IMR-90 (cell line): Measurements from ENCODE around the gene WEE1. TPM values are rescaled to one million over a fixed set of nuclear protein-coding genes. Genes with fewer than 3 reads are reported as not detected.

ENCODE experiments used
- ATAC-seq: fragments of 200-7000 bp; cut with Tn5 transposase; 2 replicates; pipeline ENCODE4 v1.9.1; 2020; ENCODE audit warnings: low read depth, mild to moderate bottlenecking, moderate library complexity
- BruUV-seq: library from RNA; stranded (reverse); fragments of 400-500 nt; replicated peaks from 2 replicates; lab custom pipeline; 2021; lab: Mats Ljungman, UMichigan
- CTCF ChIA-PET: fragments of 300-600 bp; formaldehyde crosslinking; extraction: SDS; loops from one replicate; lab custom pipeline; 2021; ENCODE audit warnings: antibody characterized with exemption; lab: Yijun Ruan, JAX
- POLR2A ChIA-PET: fragments of 300-600 bp; sonication (Branson Sonifier 250); formaldehyde crosslinking; loops from one replicate; lab custom pipeline; 2022; ENCODE audit warnings: antibody characterized with exemption; ENCODE audit not compliant: unreplicated experiment; lab: Charles Lee
- DNase-seq: peaks from one replicate; pipeline ENCODE4 v3.0.0; 2013
- H2AFZ ChIP-seq: replicated peaks from 2 replicates; pipeline ENCODE3; 2013; ENCODE audit warnings: low read length, mild to moderate bottlenecking; ENCODE audit not compliant: poor library complexity
- H2AK5ac ChIP-seq: 2 replicates; pipeline ENCODE4 v1.6.1; 2013; ENCODE audit warnings: low read depth, low read length, inconsistent platforms
- H2AK9ac ChIP-seq: replicated peaks from 2 replicates; pipeline ENCODE3; 2013; ENCODE audit warnings: mild to moderate bottlenecking, low read depth, low read length, moderate library complexity; ENCODE audit not compliant: poor library complexity
- H2BK120ac ChIP-seq: 2 replicates; pipeline ENCODE4 v1.6.1; 2013; ENCODE audit warnings: low read depth, low read length, inconsistent platforms
- H2BK15ac ChIP-seq: 3 replicates; pipeline ENCODE4 v1.6.1; 2013; ENCODE audit warnings: low read depth, low read length, inconsistent platforms
- H2BK20ac ChIP-seq: 2 replicates; pipeline ENCODE4 v1.6.1; 2013; ENCODE audit warnings: low read depth, mild to moderate bottlenecking, inconsistent platforms, low read length, moderate library complexity
- H2BK5ac ChIP-seq: 2 replicates; pipeline ENCODE4 v1.6.1; 2013; ENCODE audit warnings: mild to moderate bottlenecking, low read depth, low read length, inconsistent platforms; ENCODE audit not compliant: poor library complexity, severe bottlenecking
- H3K14ac ChIP-seq: replicated peaks from 2 replicates; pipeline ENCODE4 v1.6.1; 2013; ENCODE audit warnings: low read depth, low read length, inconsistent platforms
- H3K18ac ChIP-seq: 2 replicates; pipeline ENCODE4 v1.6.1; 2013; ENCODE audit warnings: low read depth, low read length, control low read depth
- H3K23ac ChIP-seq: 2 replicates; pipeline ENCODE4 v1.6.1; 2013; ENCODE audit warnings: low read depth, low read length, inconsistent platforms
- H3K27ac ChIP-seq: 2 replicates; pipeline ENCODE4 v1.5.1; 2013; ENCODE audit warnings: mild to moderate bottlenecking, control low read depth, low read length; ENCODE audit not compliant: insufficient read depth
- H3K27me3 ChIP-seq: 2 replicates; pipeline ENCODE4 v1.6.1; 2013; ENCODE audit warnings: low read length; ENCODE audit not compliant: control insufficient read depth, insufficient read depth
- H3K36me3 ChIP-seq: 2 replicates; pipeline ENCODE4 v1.6.1; 2013; ENCODE audit warnings: low read length, mixed read lengths; ENCODE audit not compliant: control insufficient read depth, insufficient read depth
- H3K4ac ChIP-seq: 2 replicates; pipeline ENCODE4 v1.6.1; 2013; ENCODE audit warnings: low read depth, low read length, inconsistent platforms
- H3K4me1 ChIP-seq: 2 replicates; pipeline ENCODE4 v1.6.1; 2013; ENCODE audit warnings: low read length, mixed read lengths; ENCODE audit not compliant: control insufficient read depth, insufficient read depth
- H3K4me2 ChIP-seq: 2 replicates; pipeline ENCODE4 v1.6.1; 2013; ENCODE audit warnings: low read depth, mild to moderate bottlenecking, control low read depth, low read length, moderate library complexity
- H3K4me3 ChIP-seq: 2 replicates; pipeline ENCODE4 v1.5.1; 2013; ENCODE audit warnings: low read depth, mild to moderate bottlenecking, control low read depth, low read length, moderate library complexity; ENCODE audit not compliant: insufficient read depth
- H3K56ac ChIP-seq: 2 replicates; pipeline ENCODE4 v1.6.1; 2013; ENCODE audit warnings: low read length, inconsistent platforms; ENCODE audit not compliant: insufficient read depth; ENCODE audit errors: extremely low read depth
- H3K79me1 ChIP-seq, 2 experiments: 2 replicates each; pipeline ENCODE4 v1.6.1; 2013; ENCODE audit warnings: low read length in 2 of 2, inconsistent platforms in 1 of 2, low read depth in 1 of 2
- H3K9ac ChIP-seq: 2 replicates; pipeline ENCODE4 v1.6.1; 2013; ENCODE audit warnings: low read depth, low read length, control low read depth
- H3K9me1 ChIP-seq: 2 replicates; pipeline ENCODE4 v1.6.1; 2013; ENCODE audit warnings: low read length, inconsistent platforms; ENCODE audit not compliant: insufficient read depth
- H3K9me3 ChIP-seq: 2 replicates; pipeline ENCODE4 v1.6.1; 2013; ENCODE audit warnings: low read length; ENCODE audit not compliant: control insufficient read depth, insufficient read depth
- H4K20me1 ChIP-seq: 2 replicates; pipeline ENCODE4 v1.6.1; 2013; ENCODE audit warnings: low read length, inconsistent platforms; ENCODE audit not compliant: insufficient read depth
- H4K5ac ChIP-seq: 2 replicates; pipeline ENCODE4 v1.6.1; 2013; ENCODE audit warnings: mild to moderate bottlenecking, low read depth, low read length, control low read depth
- H4K8ac ChIP-seq, 2 experiments: 2 replicates each; pipeline ENCODE4 v1.6.1; 2013; ENCODE audit warnings: low read depth in 2 of 2, low read length in 2 of 2, control low read depth in 1 of 2, inconsistent platforms in 1 of 2
- H4K91ac ChIP-seq: 2 replicates; pipeline ENCODE4 v1.6.1; 2013; ENCODE audit warnings: low read depth, low read length, inconsistent platforms; ENCODE audit not compliant: insufficient read depth
- CEBPB ChIP-seq: IDR thresholded peaks from 2 replicates; pipeline ENCODE4 v1.6.1; 2012; ENCODE audit warnings: low read depth, low read length, improper control_type of control experiment
- ELK1 ChIP-seq: fragments of 150-350 bp; IDR thresholded peaks from 2 replicates; pipeline ENCODE4 v1.6.1; 2016; ENCODE audit warnings: low read depth, mild to moderate bottlenecking, low read length, moderate library complexity, borderline replicate concordance
- FOS ChIP-seq: fragments of 150-350 bp; IDR thresholded peaks from 2 replicates; pipeline ENCODE4 v1.6.1; 2016; ENCODE audit warnings: low read depth, low read length
- MAFK ChIP-seq: IDR thresholded peaks from 2 replicates; pipeline ENCODE4 v1.6.1; 2012; ENCODE audit warnings: low read depth, low read length, improper control_type of control experiment
- MAZ ChIP-seq: IDR thresholded peaks from 2 replicates; pipeline ENCODE4 v1.6.1; 2012; ENCODE audit warnings: low read depth, mild to moderate bottlenecking, low read length, improper control_type of control experiment, moderate library complexity, borderline replicate concordance
- NFE2L2 ChIP-seq: fragments of 150-350 bp; IDR thresholded peaks from 2 replicates; pipeline ENCODE4 v1.6.1; 2016; ENCODE audit warnings: low read depth, mild to moderate bottlenecking, low read length
- RCOR1 ChIP-seq: IDR thresholded peaks from 2 replicates; pipeline ENCODE4 v1.6.1; 2012; ENCODE audit warnings: mild to moderate bottlenecking, low read length, improper control_type of control experiment; ENCODE audit not compliant: insufficient replicate concordance
- SMC3 ChIP-seq: fragments of 150-350 bp; IDR thresholded peaks from 2 replicates; pipeline ENCODE4 v1.6.1; 2016; ENCODE audit warnings: low read depth, mild to moderate bottlenecking, antibody characterized with exemption, low read length, moderate library complexity
- WGBS, 2 experiments: methylation state at CpG; one replicate each; pipeline versions ENCODE4 v1.1.5 to v1.1.7; 2013; ENCODE audit warnings: missing lambda C conversion rate in 2 of 2; ENCODE audit not compliant: insufficient read length in 1 of 2; ENCODE audit errors: extremely low coverage in 2 of 2; 5-methylcytosine and 5-hydroxymethylcytosine counted together
- dilution Hi-C: fragments of 300-500 bp; cut with HindIII; formaldehyde crosslinking; loops from one replicate; pipeline ENCODE4 v1.14.3; 2018; ENCODE audit warnings: low sequenced_read_pairs; ENCODE audit not compliant: unreplicated experiment
- in situ Hi-C: fragments of 300-500 bp; cut with MboI; formaldehyde crosslinking; loops from 3 replicates; pipeline ENCODE4 v1.14.3; 2019; ENCODE audit warnings: low sequenced_read_pairs, inconsistent platforms, mixed read lengths
- intact Hi-C: fragments of 100-400 bp; cut with micrococcal nuclease; formaldehyde crosslinking; loops from 2 replicates; pipeline ENCODE4 v1.10.0; 2022
- polyA plus RNA-seq, 3 experiments: library from polyadenylated mRNA; depleted of rRNA; stranded (reverse); fragments of >200 nt; gene quantifications; 2 replicates each; pipeline ENCODE4 v1.2.3, GENCODE V29; 2012; ENCODE audit warnings: low replicate concordance in 1 of 3
- total RNA-seq: library from RNA; depleted of rRNA; stranded (reverse); fragments of >200 nt; gene quantifications from 2 replicates; pipeline ENCODE4 v1.2.3, GENCODE V29; 2012

The WEE1 gene
- total and polyA plus RNA-seq, 2 of the 4 experiments (the other 2 are of a cell fraction) = 26.5 to 29.2 TPM

- in situ Hi-C loops = no loop called here
- H2BK5ac ChIP-seq = no peak overlapping the region
- BruUV-seq = no TSS peak
- no peak overlapping the region for H3K14ac ChIP-seq
- H3K4me2 ChIP-seq = no peak overlapping the region
- peaks cover 11% of the 10 kb centered on the region for H3K4me1 ChIP-seq
- H4K91ac ChIP-seq = no peak overlapping the region
- H3K9ac ChIP-seq = no peak overlapping the region
- no peak for ATAC-seq
- no peak overlapping the region for H3K4ac ChIP-seq
- intact Hi-C loops = no loop called here
- no peak overlapping the region for H2BK15ac ChIP-seq
- H3K4me3 ChIP-seq = no peak overlapping the region
- H3K27me3 ChIP-seq = no peaks in the 10 kb centered on the region
- no peak overlapping the region for H4K5ac ChIP-seq
- no peaks in the 10 kb centered on the region for H4K20me1 ChIP-seq
- peak overlapping the region; percentile 16; the same call in 1 of the 2 replicates for H2BK120ac ChIP-seq
- no peak overlapping the region for H4K8ac ChIP-seq
- peak overlapping the region; percentile 16 for H2AFZ ChIP-seq
- peaks cover 0 to 7% of the 10 kb centered on the region in 2 experiments; a peak in 3 of 4 replicates for H3K79me1 ChIP-seq
- H3K9me1 ChIP-seq = peaks cover 3% of the 10 kb centered on the region
- H3K9me3 ChIP-seq = no peaks in the 10 kb centered on the region
- peaks cover 2% of the 10 kb centered on the region; the same call in 1 of the 2 replicates for H3K36me3 ChIP-seq
- no peak overlapping the region for H2BK20ac ChIP-seq
- no peak overlapping the region for H3K18ac ChIP-seq
- CTCF ChIA-PET = no interaction called here
- dilution Hi-C loops = no loop called here
- 100% methylated on average over 1 of the region's 3 CpGs; no CpG with 5 or more reads in 1 of the 2 experiments for WGBS, 2 experiments
- no peak overlapping the region for H2AK9ac ChIP-seq
- POLR2A ChIA-PET = no interaction called here
- H3K56ac ChIP-seq = no peak overlapping the region
- no peak overlapping the region for H3K23ac ChIP-seq
- no peak overlapping the region for H3K27ac ChIP-seq
- no peak overlapping the region for H2AK5ac ChIP-seq
- no peak for DNase-seq
- TF ChIP-seq MAZ (no peak), FOS (no peak), RCOR1 (no peak), MAFK (no peak), ELK1 (no peak), NFE2L2 (no peak), CEBPB (no peak), SMC3 (no peak)
Measured at GRCh38 chr11:9529334-9529650, 44.2 kb upstream of the WEE1 start.
